Activated naive CD4-positive, alpha-beta T cell treated with Interleukin-2 at 50 U/mL for 16 hours (primary cell): ENCODE results near the gene DPM1.
A peak's percentile ranks its signal among the peaks of the same experiment; 100 is the strongest.

Experiments
- DNase-seq: peaks from one replicate; pipeline ENCODE4 v3.0.0-alpha.2; 2020

The DPM1 gene

DNA sequence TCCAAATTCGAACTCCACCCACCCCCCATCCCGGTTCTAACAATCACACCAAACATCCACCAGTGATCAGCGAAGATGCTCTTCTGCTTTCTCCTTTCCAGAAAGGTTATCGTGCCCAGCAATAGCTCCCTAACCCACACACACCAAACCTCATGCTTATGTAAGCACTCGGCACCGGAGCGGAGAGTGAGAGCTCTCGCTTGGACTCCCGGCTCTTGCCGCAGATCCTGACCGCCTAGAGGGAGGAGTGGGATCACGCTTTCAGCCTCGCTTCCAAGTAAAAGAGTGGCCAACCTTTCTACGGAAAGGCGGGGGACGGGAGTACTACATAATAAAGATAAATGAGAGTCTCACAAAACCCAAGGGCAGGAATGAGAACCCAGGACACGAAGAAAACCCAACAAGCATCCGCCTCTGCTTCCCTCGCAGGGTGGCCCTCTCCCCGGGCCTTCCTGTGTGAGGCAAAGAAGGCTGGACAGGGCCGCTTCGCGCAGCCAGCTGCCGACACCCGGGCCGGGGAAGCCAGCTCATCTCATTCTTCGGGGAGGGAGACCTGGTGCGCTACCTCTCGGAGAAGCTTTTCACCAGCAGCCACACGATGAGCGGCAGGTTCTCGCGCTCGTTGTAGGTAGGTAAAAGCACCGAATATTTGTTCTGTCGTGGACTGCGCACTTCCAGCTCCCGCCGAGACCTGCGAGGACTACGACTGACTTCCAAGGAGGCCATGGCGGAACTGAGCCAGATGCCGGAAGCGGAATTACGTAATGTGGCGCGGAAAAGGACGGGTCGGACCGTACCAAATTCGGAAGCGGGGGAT lies at the start of gene DPM1:
Gene DPM1 (minus strand): TSS at position 735 of the 817 bp plus-strand sequence. CDS start 9 bp downstream, at position 726.
- peak; percentile 90 for DNase-seq

DNA sequence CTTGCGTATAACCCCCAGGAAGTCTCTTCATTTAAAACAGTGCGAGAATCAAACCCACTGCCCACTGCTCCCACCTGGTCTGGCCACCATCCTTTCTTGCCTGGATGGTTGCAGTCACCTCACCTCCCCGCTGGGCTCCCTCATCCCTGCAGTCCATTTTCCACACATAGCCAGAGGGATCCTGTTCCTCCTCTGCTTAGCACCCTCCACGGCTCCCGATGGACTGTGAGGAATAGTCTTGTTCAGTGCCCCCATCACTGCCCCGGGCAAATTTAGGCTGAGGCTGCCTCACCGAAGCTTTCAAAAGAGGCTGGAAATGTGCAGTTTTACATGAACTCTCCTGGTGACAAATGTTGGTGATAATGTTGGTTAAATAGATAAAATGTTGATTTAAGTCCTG lies 46.9 kb upstream of the DPM1 start:
- DNase-seq = no peak

DNA sequence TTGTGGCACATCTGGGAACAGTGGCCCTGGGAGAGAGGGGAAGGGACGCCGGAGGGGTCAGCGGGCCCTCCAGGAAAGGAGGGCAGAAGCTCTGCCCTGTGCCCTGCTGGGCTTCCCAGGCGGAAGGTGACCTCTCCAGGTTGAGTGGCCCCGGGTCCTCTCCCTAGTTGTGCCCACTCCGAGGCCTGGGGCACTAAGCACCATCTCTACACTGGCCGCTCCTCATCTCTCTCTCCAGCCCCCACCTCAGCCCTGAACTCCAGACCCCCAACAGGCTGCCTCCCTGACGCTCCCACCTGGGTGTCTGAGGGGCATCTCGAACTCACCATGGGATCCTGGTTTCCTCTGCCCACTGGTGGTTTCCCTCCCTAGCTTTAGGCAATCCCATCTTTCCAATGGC lies 46.4 kb upstream of the DPM1 start:
- DNase-seq = no peak

DNA sequence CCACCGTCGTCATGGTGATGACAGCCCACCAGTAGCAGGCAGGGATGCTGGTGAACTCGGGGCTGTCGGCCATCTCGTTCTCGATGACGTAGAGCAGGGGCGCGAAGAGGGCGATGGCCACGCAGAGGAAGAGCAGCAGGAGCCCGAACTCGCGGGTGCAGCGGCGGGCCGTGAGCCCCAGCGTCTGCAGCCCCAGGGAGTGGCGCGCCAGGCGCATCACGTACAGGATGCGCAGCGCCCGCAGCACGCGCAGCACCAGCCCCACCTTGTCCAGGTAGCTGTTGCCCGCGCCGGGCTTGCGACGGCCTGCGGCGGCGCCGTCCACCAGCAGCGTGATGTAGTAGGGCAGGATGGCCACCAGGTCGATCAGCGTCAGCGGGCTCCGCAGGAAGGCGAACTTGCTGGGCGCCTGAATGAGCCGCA lies 46.0 kb upstream of the DPM1 start:
- no peak for DNase-seq

DNA sequence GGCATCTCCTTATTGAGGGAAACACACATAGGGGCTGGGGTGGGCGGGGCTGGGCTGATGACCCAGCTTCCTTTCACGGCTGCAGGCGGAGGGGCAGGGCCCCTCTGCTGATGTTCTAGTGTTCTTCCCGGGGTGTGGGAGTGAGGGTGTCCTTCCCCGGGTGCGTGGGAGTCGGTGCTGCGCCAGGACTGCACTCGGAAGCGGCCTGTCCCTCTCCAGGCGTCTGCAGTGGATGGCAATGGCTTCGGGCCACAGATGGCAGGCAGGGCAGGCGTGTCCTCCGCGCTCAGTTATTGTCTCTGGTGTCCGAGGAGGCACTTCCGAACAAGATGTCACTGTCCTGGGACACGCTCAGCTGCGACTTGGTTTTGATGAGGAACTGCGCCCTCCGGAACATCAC lies 45.4 kb upstream of the DPM1 start:
- DNase-seq = no peak

DNA sequence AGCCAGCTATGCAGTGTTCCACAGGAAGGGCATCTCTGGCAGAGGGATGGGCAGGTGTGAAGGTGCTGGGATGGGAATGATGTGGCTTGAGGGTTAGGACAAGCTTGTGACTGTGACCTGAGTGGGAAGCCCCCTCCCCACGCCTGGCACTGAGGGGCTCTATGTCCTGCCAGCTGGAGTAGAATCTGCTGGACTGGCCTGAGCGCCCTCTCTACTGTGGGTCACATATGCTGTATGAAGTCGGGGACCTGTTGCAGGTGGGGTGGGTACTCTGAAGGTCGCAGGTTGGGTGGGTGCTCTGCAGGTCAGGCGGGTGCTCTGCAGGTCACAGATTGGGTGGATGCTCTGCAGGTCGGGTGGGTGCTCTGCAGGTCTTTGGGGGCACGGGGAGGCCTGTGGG lies 44.3 kb upstream of the DPM1 start:
- DNase-seq = no peak

DNA sequence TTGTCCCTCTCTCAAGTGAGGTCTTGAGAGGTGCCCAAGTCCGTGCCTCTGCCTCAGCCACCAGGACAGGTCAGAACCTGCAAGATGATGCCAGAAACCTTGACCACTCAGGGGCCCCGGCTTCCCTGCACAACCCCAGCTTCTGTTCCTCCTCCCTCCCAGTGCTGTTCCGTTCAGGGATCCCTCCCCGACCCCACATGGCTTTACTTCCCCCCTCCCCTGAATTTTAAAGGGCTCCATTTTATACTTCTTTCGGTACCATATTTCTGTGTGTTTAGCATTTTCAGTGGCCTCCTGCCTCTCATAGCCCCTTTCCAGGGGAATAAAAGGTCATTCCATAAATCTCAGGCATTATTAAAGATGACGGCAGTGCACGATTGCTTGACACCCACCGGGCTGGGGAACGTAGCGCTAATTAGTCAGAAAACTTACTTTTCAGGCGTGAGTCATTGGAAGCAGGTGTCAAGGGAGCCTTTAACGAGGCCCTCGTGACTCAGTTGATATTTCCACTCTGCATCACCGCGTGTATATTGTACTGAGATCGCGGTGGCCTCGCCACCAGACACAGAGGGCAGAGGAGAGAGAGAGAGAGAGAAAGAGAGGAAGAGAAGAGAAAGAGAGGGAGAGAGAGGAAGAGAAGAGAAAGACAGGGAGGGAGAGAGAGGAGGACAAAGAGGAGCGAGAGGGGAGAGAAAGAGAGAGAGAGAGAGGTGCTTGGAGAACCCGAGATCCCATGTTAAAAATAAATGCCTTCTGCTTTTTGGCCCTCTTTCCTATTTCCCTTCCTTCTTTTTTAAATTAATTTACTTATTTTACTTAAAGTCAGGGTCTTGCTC lies 43.3 kb upstream of the DPM1 start:
- no peak for DNase-seq

DNA sequence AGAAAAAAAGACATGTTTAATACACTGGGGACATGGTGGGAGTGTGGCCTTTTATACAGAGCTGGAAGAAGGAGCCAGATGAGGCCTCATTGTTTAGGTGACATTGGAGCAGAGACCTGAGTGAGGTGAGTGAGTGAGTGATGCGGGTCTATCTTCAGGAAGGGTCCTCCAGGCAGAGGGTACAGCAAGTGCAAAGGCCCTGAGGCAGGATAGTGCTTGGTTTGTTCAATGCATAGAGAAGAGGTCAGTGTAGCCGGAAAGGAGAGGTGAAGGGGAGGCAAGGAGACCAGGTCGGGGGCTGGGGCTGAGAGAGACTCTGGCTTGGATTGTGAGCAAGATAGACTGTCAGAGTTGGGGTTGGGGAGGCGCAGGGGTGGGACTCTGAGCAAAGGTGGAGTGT lies 41.0 kb upstream of the DPM1 start:
- no peak for DNase-seq

DNA sequence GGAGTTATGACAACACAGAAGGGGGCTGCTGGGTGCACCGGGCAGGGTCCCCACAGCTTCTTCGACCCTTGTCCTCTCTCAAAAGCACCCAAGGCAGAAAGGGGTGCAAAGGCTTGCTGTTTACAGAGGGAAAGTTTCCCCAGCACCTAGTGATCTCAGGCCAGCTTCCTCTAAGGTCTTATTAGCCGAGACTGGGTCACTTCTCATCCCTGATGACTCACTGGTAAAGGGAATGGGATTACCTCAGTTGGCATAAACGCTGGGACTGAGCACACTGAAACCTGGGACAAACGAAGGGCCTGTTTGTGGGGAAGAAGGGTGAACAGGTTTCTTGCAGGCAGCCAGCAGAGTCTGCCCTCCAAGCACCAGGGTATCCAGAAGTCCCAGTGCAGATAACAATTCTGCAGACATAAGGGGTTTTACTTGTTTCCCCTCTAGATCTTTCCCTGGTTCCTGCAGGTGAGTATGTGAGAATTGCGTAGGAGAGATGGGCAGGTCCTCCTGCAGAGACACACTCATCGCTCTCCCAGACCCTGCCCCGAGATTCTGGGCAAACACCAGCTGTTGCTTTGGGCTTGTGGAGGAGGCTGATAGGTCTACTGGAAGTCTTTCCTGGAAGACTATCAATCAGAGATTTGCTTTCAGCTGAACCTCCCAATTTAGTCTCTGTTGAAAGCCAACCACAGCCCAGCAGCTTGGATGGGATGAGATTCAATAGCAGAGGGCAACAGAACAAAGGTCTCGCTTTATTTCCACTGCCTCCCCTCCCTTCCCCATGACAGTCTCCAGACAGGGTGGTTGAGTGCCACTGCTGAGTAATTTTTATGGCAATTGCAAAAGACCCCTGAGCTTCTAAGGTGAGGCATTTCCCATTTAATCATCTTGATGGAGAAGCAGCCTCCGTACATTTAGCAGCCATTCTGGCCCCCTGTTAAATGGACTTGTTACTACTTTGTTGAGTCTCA lies 38.9 kb upstream of the DPM1 start:
- DNase-seq = no peak

DNA sequence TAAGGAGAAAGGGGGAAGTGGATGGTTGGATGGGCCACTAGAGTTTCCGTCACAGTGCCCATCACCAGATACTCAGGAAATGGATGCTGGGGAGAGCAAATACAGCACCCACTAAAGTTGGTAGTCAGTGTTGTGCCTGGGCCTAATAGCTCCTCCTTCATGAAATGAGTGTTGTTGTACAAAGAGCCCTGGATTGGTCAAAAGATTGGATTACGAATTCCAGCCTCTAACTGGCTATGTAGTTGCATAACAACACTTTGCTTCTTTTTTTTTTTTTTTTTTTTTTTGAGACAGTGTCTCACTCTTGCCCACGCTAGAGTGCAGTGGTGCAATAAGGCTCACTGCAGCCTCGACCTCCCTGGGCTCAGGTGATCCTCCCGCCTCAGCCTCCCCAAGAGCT lies 37.2 kb upstream of the DPM1 start:
- no peak for DNase-seq

DNA sequence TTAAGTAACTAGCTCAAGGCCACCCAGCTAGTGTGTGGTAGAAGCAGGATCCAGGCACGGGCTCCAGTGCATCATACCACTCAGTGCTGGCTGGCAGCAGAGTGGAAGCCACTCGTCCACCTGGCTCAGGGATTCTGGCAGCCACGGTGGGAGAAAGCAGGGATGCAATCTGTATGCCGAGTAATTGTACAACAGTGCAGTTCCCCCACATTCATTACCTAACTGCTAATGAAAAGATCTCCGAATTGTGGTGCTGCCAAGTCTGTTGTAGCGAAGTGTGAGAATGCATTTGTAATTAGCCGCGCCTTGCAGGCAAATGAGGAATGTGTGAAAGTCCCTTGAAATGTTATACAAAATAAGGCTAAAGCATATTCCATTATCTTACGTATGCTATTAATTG lies 35.5 kb upstream of the DPM1 start:
- no peak for DNase-seq

DNA sequence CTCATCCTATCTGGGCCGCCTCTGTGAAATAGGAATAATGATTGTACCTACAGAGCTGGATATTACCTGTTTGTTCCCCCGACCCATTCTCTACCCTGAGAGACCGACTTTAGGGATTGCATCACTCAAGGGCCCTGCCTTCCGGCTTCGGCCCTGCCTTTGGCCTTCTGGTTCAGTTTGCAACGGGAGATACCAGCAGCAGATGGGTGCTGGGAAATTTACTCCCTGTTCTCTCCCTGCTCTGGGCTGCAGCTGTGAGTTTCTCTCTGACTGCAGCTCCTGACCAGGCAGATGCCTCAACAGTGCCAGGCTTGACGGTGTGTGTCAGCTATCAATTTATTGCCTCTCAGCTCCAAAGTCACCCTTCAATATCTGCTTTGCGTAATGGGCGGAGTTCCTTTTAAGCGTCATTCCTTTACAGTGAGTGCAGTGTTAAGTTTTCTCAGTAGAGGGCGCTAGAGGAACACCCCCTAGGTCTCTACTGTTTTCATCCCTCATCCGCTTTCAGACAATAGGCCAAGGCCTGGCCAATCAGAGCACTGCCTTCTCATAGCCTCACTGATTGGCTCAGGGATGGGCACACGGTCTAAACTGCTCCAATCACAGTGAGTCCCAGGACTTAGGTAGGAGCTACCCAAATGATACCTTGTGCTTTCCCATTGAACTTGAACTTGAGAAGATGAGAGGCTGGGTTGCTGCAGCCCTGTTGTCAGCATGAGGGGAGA lies 34.6 kb upstream of the DPM1 start:
- DNase-seq = peak; percentile 31

DNA sequence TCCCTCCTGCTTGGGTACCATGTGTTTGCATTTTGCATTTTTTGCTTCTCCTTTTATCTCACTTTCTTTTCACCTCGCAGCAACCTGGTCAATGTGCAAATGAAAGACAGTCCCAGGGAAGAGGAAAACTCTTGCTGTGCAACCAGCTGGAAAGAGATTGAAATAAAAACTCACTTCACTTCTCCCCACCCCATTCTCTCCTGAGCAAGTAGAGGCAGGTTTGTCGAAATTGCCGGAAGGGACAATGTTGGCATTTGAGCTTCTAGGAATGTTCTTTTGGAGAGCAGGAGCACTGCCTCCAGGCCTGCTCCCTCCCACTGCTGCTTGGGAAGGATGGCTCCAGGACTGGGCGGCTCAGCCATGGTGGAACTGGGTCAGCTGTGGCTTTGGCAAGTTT lies 34.0 kb upstream of the DPM1 start:
- no peak for DNase-seq

DNA sequence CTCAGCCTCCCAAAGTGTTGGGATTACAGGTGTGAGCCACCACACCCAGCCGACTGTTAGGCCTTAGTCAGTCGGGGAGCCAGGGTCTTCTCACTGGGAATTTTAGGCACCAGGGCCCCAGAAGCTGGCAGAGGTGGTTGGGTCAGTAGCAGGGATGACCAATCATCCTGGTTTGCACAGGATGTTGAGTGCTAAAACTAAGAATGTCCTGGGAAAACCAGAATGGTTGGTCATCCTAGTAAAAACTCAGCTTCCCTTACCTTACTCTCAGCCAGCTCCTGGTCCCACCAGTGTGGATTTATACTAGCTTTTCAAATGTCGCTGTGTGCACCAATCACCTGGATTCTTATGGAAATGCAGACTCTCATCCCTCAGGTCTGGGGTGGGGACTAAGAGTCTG lies 32.7 kb upstream of the DPM1 start:
- no peak for DNase-seq

DNA sequence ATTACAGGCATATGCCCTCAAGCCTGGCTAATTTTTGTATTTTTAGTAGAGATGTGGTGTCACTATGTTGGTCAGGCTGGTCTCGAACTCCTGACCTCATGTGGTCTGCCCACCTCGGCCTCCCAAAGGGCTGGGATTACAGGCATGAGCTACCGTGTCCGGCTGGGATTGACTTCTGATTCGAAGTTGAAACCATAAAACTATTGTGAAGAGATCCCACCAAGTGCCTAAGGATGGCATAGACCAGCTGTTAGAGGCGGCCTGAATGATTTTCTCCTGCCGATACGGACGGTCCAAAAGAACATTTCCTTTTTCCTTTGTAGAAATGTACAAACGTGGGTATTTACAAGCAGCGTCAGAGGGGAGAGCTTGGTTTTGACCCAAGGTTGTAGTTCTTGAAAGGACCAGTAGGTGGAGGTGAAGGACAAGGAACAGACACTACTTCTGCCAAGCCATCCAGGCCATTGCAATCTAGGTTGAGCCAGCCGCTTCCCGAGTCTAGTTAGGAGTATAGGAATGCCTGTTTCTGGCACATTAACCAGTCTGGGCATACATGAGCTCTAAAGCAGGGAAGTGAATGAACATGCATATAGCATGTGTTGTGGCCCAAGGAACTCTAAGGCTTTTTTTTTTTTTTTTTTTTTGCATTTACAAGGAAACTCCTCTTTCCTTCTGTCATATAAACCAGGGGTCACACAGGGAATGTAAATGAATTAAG lies 29.3 kb upstream of the DPM1 start:
- peak; percentile 47 for DNase-seq

DNA sequence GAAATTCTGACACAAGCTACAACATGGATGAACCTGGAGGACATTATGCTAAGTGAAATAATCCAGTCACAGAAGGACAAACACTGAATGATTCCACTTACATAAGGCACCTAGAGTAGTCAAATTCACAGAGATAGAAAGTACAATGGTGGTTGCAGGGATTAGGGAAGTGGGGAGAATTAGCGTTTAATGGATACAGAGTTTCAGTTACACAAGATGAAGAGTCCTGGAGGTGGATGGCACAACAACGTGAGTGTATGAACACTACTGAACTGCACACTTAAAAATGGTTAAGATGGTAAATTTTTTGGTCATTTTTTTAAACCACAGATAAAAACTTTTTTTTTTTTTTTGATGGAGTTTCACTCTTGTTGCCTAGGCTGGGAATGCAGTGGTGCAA lies 25.0 kb upstream of the DPM1 start:
- DNase-seq = no peak

DNA sequence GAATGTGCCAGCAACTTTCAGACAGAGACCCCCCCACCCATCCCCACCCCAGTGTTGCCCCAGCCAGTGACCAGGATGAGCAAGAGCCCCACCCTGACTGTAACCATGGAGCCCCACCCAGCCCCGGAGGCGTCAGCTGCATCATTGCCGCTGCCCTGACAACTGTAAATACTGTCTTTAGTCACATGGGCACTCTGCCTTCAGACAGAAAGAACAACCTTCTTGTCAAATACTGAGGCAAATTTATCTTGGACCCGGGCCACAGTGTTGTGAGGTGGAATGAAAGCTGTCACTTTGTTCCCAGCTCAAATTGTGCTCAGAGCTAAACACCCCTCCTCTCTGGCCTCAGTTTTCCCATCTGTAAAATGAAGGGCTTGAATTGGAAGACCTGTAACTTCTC lies 24.0 kb upstream of the DPM1 start:
- peak; percentile 11 for DNase-seq

DNA sequence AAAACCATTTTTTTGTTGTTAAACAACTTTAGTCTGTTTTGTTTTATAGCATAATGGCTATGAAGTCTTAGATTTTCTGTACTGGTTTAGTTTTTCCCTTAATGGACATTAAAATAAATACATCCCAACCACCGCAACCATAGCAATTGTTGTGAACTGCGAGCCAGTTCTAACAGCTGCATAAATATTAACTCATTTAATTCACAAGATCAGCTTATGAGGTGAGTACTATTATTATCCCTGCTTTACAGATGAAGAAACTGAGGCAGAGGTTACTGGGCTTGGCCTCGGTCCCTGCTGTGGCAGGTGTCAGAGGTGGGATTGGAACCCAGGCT lies 23.3 kb upstream of the DPM1 start:
- DNase-seq = no peak

DNA sequence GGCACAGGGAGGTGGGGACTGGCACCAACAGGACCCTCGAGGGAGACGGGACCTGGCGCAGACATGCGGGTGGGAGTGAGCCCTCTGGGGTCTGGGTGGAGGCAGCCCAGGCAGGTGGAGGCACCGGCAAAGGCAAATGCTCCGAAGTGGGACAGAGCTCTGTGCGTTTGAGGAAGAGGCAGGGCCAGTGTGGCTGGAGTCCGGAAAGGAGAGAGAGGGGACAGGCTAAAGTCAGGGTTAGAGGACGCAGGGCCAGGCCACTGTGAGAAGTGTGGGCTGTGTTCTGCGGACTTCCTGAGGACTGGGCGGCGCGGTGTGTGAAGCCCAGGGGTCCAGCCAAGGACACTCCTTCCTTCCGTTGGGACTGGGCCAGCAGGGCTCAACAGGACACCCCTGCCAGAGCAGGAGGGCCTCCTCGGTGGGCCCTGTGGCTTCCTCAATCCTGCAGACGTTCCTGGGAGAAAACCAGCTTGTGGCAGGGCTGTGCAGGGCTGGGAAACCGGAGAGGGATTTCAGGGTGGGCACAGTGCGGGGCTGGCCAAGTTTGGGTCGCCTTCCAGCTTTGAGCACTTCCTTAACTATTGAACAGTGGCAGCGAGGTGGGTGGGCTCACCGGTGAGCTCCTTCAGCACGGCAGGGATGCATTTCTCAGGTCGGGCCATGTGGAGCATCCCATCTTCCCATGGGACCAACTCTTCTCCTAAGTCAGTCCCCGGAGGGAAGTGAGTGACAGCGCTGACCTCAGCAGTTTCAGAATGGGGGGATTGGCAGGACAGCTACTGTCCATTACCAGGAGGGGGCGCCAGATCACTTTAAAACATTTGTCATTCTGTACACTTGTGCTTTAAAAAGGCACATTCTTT lies 22.8 kb upstream of the DPM1 start:
- DNase-seq = peak; percentile 55

DNA sequence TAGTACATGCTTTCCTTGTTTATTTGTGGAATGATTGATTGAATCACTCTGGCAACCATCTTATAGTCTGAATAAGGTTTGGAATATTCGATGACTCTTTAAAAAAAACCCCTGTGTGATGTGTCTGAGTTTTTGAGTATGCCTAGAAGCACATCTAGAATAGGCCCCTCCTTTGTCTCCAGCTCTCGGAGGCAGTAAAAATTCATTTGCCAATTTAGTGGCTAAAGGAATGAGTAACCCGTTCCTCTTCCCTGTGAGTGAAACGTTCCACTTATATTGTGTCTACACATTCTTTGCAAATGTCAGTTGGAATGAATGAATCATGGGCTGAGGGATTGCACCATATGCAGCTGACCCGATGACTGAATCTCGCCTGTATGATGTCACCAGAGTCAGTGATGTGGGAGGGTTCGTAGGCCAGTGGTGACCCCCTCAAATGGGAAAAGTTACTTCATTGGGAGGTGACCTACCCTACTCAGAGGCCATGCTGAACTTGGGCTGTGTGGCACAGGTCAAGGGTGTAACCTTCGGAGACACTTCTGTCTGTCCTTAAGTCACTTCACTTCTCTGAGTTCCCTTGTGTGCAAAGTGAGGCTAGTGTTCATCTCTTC lies 21.8 kb upstream of the DPM1 start:
- DNase-seq = peak; percentile 24
